Glomerular visceral epithelial cell (primary cell): ENCODE data around the gene NAV2.
"Not testable (repeated sequence)": the region's sequence is repeated elsewhere in the genome, so short reads cannot be mapped to it uniquely, and the experiment has no call there.

Experiments used
- DNase-seq: peaks from one replicate; pipeline ENCODE4 v3.0.0-alpha.2; 2016; ENCODE audit errors: extremely low spot score

Gene NAV2

DNA sequence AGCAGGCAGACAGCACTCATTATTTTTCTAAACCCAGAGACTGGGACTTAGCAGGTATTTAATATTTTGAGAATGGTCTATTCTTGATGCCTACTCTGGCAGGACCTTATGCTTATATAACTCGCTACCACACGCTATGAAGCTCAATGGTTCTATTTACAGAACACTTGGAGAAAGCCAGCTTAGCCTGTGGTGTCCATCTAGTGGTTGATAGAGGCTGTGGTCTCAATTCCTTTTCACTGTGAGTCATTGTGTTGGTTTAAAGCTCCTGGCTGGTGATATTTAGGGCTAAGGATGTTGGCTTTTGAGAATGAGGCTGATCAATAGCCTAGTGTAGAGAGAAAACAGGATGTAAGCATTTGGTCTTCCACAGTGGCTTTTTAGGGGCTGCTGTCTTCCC, 241.3 kb downstream of the NAV2 start:
- peak; percentile 70 for DNase-seq

DNA sequence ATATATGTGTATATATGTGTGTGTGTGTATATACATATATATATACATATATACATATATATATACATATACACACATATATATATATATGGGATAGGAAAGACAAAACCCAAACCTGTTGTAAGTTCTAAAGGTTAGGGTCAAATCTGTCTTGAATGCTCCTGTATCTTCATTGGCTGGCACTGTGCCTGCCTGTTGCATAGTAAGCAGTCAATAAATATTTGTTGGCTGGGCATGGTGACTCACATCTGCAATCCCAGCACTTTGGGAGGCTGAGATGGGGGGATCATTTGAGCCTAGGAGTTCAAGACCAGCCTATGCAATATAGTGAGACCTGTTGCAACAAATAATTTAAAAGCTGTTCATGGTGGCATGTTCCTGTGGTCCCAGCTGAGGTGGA, 242.3 kb downstream of the NAV2 start:
- DNase-seq: no peak

DNA sequence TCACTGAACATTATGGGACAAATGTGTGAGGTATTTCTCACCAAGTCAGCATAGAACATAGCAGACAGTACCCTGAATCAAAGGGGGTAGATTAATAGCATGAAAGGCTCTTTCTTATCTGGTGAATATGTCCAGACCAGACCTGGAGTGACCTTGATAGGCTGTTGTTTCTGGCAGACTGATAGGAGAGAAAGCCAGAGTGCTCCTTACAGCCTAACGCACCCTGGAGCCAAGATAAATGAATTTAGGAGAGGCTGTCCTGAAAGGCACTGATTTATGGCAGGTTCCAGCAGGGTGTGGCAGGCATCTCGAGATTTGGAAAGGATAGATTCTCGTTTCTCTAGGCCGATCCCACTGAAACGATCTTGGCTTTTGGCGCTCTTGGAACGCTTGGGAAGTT, 243.0 kb downstream of the NAV2 start:
- DNase-seq: no peak

DNA sequence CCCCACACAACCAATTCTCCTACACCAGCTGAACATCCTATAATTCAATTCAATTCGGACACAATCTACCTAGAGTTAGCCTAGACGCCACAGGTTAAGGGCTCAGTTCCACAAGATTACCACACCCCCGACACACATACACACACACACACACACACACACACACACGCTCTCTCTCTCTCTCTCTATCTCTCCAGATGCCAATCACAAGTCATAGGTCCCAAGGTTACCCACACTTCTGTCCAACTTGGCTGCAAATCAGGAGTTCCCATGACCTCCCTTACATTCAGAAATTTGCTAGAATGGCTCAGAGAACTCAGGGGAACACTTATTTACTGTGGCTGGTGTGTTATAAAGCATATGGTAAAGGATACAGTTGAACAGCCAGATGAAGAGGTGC, 243.6 kb downstream of the NAV2 start:
- no peak for DNase-seq

DNA sequence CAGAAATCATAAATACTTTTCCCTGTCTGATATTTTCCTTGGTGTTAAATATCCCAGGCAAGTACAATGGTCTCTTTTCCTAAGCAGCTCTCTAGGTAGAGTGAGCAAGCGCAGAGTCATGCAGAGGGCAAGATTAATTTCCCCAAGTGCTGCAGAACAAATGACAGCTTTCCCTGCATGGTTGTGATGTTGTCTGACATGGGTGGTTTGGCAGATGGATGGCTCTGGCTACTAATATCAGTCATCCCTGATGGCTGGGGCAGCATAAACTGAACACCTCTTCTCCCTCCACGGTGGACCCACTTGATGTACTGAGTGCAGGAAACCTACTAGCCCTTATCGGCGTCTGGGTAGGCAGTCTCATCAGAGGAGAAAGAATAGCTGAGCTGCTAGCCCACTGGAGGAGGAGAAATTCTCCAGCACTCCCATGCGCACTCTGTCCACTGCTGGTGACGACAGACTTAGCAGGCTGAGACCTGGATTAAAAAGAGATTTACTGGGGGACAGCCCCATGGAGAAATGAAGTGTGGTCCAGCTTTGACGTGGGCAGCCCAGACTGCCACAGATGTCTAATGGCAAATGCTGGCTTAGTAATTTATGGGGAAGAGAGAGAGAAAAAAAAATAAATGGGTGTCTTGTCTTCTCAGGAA, 244.8 kb downstream of the NAV2 start:
- DNase-seq: no peak

DNA sequence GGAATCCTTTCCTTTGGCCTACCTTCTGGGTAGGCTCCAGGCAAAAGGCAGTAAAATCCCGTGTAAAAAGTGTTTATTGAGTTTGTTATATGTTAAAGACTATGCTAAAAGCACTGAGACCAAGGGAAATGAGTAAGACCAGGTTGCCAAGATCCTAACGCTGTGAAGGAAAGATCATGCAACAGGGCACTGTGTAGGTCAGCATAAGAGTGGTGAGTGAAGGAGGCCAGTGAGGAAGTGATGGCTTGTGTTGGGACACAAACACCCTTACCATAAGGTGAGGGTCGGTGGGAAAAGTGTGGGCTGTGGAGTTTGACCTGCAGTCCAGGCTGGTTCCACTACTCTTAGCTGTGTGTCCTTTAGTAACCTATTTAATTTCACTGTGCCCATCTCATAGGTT, 245.6 kb downstream of the NAV2 start:
- DNase-seq: no peak

DNA sequence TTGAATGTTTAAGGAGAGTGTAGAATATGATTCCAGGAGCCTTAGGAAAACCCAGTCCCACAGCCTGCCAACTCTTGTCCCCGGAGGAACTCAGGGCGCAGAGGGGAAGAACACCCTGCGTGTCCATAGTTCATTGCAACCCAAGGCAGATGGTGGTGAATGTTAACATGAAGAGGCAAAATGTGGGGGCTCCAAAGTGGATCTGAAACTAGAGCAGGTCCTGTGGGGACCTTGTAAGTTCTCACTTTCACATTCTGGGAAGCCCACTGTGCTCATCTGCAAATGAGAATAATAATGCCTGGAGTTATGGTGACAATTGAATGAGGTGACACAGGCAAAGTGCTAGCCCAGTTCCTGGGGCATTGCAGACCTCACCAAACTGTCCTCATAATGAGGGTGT, 246.6 kb downstream of the NAV2 start:
- DNase-seq: no peak

DNA sequence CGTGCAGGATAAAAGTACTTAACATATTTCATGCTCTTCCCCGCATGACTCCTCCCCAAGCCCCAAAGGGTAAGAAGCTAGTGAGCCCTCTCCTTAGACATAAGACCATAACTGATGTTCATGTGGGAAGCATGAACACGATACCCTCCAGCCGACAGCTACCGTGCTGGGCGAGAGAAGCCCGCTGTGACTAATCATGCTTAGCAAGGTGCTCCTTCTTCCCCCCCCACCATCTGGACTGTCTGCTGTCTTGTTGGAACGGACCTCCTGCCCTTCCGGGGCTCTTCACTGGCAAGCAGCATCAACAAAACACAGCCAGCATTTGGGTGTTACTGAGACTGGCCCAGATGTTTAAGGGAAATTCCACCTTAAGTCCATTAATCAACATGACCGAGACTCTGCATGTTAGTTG, 247.0 kb downstream of the NAV2 start:
- no peak for DNase-seq

DNA sequence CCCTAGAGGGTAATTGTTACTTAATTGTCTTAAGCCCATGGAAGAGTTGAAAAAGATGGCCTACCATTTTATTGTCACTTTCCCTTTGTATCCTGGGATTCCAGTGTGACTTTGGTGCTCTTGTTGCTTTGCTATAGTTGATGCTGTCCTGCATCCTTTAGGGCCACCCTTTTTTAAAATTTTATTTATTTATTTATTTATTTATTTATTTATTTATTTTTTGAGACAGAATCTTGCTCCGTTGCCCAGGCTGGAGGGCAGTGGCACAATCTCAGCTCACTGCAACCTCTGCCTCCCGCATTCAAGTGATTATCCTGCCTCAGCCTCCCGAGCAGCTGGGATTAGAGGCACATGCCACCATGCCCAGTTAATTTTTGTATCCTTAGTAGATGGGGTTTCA, 247.8 kb downstream of the NAV2 start:
- DNase-seq: not testable (repeated sequence)

DNA sequence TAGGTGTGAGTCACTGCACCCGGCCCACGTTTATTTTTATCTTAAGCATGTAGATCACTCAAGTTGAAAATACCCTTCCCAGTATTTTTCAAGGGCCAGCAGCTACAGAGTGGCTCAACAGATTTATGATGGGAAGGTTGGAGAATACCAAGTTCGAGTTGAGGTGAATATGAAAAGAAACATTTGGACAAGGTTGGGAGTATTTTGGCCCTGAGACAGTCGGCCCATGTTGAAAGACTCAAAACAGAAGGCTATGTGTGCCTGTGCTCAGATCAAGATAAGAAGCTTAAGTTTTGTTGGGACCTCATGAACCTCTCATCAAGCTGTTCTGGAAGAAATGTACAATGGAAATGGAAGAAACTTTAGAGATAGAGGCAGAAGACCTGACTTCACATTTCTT, 248.6 kb downstream of the NAV2 start:
- no peak for DNase-seq

DNA sequence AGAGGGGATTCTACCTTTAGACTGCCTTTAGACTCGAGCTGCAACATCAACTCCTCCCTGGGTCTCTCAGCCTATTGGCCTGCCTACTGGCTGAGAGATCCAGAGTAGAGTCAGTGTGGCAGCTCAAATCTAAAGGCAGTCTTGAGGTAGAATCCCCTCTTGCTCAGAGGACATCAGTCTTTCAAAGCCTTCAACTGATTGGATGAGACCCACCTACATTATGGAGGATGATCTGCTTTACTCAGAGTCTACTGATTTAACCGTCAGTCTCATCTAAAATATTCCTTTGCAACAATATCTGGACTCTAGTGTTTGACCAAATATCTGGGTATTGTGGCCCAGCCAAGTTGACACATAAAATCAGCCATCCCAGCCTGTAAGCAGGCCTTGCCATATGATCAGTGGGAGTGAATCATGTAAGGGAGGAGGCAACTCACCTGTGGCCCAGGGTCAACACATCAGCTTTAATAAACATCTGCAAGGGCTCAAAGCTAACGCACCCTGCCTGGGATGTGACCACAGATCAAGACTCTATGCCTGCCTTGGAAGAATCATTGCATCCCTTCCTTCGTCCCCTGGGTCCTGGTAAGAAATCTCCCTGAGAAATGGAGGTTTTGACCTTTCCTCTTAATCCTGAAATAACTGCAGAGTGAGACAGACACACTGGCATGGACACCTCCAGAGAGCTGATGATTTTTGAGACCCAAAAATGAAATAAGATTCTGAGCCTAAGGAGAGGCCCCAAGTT, 249.6 kb downstream of the NAV2 start:
- DNase-seq: no peak

DNA sequence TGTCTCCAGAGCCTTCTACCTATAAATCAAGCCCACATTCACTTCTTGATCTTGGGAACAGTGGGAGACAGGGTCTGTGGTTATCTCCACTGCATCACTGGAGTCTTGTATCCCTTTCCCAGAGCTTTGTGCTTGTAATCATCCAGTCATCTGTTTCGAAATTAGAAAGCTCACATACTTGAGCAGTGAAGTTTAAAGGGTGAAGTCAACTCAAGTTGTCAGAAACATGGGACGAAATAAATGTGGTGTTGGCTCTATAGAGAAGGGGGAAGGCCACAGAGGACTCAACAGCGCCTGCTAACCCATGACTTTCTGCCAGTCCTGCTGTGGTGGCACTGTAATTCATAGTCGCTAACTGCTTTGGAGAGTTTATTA, 250.2 kb downstream of the NAV2 start:
- peak; percentile 53 for DNase-seq

DNA sequence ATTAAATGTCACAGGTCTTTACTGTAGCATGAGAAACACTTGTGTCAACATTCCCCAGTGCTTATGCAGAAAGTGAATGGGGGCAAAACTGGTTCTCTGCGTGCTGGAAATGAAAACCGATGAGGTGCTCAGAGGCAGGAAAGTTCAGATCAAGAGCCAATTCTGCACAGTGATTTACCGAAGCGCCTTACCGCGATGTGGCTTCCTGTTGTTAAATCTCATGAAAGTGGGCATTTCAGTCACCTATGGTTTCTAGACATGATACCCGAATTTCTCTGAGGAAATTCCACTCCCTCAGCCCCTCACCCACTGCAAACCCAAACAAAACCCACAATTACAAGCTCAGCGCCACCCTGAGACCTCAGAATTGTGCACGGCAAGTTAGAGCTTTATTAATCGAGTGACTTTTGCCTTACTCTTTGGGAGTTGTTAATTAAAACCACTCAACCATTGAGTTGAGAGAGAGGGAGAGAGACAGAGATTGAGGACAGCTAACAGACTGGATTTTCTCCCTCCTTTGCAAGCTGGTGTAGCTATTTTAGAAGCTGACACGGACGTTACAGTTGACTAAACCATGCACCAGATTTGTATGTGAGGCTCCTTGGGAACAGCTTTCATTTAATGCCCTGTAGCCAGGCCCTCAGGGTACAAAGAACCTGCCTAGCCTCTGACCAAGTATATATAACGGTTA, 251.2 kb downstream of the NAV2 start:
- DNase-seq: no peak

DNA sequence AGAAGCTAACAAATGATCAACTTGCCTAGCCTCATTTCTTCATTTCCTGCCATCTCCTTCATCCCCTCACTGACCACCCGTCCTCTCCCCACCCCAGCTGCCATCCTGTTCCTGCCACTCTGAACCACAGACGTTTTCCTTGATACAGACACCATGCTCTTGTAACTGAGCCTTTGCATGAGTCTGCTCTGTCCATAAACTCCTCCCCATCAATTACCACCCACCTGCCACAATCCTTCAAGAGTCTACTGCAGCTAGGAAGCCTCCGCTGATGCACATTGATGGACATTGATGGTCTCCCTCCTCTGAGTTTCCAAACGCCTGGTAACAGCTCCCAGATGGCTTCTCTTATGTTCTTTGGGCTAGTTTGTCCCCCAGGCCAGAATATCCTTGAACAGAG, 253.8 kb downstream of the NAV2 start:
- no peak for DNase-seq

DNA sequence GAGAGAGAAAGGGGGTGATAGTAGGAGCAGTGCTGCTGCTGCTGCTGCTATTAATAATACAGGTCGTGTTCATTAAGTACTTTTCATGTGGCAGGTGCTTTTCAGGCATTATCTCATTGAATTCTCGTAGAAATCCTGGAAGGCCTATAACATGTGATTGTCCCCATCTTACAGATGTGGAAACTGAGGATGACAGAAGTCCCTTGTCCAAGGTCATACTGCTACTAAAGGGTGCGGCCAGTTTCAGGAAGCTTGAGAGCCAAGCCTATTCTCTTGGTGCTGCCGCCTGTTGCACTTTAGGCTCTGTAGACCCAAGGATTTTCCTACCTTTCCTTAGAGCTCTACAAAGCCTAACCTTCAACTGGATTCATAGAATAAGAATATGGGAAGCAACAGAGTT, 254.3 kb downstream of the NAV2 start:
- no peak for DNase-seq

DNA sequence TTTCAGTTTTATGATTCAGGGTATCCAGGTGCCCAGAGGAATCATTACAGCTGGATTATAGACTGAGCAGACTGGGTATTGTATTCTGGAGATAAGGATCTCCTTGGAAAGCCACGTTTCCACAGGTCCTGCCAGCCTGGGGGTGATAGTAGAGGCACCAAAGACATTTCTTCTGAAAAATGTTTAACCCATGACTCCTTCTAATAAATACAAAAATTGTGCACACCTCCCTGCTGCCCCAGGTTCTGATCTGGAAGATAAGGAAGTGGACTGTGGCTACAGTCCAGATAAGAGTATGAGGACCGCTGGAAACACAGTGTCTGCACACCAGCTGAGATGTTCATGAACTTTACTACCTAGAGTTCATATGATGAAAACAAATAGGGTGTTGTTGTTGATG, 255.2 kb downstream of the NAV2 start:
- no peak for DNase-seq

DNA sequence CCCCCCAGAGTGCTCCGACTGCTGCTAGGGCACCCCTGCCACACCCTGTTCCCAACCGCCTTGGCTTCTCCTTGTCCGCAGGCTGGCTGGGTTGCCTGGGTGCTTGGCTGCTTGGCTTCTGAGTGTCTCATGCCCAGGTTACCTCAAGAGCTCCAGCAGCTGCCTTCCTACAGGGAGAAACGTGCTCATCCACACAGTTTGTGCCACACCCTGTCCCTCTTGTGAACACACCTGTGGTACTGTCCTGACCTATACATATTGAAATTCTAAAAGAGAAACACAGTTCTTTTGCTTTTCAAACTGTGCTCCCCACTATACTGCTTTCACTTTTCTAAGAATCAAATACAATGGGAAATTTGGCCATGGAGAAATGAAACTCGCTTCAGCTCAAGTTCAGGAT, 256.2 kb downstream of the NAV2 start:
- no peak for DNase-seq

DNA sequence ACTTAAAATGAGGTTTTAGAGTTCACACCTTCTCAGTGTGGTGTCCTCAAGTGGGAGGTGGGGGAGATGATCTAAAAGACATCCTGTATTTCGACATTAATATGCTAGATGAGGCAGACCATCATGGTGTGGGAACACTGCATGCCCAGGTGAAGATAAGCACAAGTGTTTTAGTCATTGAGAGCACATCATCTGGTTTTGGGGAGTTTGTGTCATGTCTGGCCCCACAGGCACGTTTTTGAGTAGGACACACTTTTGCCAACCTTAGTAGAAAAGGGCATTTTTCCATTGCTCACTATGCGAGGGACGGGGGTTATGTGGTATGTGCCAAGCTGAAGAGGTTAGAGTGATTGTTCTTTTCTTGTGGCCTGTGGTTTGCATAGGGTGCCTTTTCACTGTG, 258.3 kb downstream of the NAV2 start:
- DNase-seq: no peak

DNA sequence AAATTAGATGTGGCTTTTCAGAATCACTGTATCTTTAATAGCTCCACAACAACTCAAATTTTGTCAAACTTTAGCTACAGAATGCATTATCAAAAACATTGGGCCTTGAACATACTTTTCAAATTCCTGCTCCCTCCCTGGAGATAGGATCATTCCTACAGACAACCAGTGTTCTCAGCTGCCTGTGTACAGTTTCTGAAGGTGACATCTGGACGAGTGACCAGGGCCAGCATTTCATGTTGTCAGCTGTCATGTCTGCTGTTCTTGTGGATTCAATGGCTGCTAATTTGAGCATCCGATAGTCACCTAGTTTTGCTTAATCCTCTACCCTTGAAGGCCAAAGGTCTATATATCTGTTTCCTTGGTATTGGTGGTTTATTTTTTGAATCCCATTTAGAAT, 259.5 kb downstream of the NAV2 start:
- no peak for DNase-seq

DNA sequence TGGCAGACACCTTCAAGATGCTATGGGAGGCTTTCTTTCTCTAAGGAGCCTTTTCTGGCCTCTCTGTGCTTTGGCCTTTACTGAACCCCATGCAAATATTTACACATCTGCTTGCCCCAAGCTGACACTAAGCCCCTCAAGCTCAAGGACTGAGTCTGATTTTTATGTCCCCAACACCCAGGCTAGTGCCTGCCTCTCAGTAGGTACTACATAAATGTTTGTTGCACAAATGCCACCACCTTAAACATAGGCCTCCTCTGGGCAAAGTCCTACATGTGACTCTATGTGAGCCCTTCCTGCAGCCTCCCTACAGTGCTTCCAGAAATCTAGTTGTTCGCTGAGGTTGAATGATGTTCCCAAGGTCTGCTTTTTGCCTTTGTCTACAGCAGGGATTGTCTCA, 260.0 kb downstream of the NAV2 start:
- DNase-seq: no peak

DNA sequence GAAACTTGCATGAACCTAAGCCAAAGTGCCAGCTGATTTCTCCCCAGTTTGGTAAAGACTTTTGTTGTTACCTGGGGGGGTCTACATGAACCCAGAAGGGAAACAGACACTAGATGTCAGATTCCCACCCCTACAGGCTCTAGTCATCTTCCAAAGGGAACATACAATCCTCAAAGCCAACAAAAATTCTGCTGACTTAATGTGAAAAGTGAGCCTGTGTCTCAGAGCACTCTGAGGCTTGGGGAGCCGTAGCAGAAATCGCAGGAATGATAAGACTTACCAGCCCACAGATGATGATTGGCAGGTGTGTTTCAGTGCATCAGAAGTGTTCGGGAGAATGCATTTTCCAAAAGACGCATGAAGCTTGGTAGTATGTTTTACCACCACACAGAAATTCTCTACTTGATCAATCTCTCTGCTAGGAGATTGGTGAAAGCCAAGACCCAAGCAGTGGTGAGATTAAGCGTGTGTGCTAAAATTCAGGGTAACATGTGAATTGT, 260.5 kb downstream of the NAV2 start:
- no peak for DNase-seq

DNA sequence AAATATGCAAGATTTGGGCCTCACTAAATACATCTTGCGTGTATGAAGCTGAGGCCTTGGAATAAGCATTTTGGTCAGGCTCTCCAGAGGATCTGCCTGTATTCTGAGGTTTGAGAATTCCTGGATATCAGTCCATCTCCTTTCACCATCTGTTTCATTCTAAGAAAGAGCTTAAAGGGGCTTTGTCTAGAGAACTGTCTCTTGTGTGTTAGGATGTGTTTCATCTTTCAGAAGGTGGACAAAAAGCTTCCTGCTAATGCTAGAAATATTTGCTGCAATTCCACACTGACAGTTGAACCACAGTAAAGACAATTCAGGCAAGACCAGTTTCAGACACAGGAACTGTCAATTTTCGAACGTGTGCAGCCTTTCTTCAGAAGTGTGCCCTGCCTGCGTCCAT, 262.2 kb downstream of the NAV2 start:
- no peak for DNase-seq

DNA sequence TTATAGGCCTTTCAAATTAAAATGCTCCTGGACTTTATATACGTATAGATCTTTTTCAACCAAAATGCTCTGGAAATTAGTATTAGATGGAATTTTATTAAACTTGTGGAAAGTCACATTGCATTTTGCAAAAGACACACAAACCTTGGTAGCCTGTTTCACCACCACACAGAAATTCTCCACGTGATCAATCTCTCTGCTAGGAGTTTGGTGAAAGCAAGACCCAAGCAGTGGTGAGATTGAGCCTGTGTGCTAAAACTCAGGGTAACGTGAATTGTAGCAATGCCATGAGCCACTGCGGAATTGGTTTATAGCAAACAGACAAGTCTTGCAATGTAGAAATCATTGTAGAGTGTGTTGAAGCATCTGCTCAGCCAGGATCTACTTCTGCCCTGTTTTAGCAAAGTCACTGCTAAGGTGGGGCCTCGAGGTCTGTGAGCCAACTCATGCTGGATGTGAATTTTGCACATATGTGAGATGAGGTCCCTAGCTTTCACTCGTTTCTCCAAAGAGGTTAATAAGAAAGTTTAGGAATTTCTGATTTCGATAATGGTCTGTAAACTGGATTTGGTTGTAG, 262.9 kb downstream of the NAV2 start:
- DNase-seq: no peak
